Measurements from ENCODE around the gene ZBTB7C.

DNA sequence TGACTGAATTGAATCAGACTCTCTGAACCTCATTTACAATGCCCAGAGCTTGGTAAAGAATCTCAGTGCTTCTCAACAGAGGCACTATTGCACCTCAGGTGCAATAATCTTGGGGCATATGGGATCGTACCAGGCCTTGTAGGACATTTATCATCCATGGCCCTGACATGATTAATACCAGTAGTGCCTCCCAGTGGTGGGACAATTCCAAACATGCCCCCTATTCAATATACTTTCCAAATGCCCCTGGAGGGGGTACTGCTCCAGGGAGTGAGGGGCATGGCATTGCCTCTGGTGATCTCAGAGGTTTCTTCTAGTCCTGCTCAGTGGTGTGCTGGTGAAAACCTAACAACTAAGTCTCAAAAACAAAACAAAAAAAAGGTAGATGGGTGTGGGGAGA, 303.9 kb downstream of the ZBTB7C start:
- TF ChIP-seq, protein P1, sequence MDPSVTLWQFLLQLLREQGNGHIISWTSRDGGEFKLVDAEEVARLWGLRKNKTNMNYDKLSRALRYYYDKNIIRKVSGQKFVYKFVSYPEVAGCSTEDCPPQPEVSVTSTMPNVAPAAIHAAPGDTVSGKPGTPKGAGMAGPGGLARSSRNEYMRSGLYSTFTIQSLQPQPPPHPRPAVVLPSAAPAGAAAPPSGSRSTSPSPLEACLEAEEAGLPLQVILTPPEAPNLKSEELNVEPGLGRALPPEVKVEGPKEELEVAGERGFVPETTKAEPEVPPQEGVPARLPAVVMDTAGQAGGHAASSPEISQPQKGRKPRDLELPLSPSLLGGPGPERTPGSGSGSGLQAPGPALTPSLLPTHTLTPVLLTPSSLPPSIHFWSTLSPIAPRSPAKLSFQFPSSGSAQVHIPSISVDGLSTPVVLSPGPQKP (IDR thresholded peaks at IDR 0.05; ENCODE audit: borderline replicate concordance, low read depth, low read length) = no peak
- TF ChIP-seq SMC3 (IDR thresholded peaks at IDR 0.05; ENCODE audit: low read depth, low read length) (no peak), POLR2A (IDR thresholded peaks at IDR 0.05; ENCODE audit: low read depth, low read length) (no peak), CEBPB (IDR thresholded peaks at IDR 0.05; ENCODE audit: low read depth, low read length) (no peak)
- TF ChIP-seq, protein P2, sequence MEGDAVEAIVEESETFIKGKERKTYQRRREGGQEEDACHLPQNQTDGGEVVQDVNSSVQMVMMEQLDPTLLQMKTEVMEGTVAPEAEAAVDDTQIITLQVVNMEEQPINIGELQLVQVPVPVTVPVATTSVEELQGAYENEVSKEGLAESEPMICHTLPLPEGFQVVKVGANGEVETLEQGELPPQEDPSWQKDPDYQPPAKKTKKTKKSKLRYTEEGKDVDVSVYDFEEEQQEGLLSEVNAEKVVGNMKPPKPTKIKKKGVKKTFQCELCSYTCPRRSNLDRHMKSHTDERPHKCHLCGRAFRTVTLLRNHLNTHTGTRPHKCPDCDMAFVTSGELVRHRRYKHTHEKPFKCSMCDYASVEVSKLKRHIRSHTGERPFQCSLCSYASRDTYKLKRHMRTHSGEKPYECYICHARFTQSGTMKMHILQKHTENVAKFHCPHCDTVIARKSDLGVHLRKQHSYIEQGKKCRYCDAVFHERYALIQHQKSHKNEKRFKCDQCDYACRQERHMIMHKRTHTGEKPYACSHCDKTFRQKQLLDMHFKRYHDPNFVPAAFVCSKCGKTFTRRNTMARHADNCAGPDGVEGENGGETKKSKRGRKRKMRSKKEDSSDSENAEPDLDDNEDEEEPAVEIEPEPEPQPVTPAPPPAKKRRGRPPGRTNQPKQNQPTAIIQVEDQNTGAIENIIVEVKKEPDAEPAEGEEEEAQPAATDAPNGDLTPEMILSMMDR (conservative IDR thresholded peaks at IDR 0.05; ENCODE audit: low read depth, low read length) = no peak
- TF ChIP-seq, protein P3, sequence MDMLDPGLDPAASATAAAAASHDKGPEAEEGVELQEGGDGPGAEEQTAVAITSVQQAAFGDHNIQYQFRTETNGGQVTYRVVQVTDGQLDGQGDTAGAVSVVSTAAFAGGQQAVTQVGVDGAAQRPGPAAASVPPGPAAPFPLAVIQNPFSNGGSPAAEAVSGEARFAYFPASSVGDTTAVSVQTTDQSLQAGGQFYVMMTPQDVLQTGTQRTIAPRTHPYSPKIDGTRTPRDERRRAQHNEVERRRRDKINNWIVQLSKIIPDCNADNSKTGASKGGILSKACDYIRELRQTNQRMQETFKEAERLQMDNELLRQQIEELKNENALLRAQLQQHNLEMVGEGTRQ (IDR thresholded peaks at IDR 0.05; ENCODE audit: low read depth, low read length) = no peak
